Bronchus fibroblast of lung (primary cell): Measurements from ENCODE around the gene KRIT1. TPM values are rescaled to one million over a fixed set of nuclear protein-coding genes. Genes with fewer than 3 reads are reported as not detected.

Source experiments
- total RNA-seq: library from RNA; depleted of rRNA; stranded (reverse); fragments of >200 nt; gene quantifications from 2 replicates; pipeline ENCODE4 v1.2.3, GENCODE V29; 2015

The KRIT1 gene
- total RNA-seq = 16.0 and 18.6 TPM in 2 replicates

GRCh38 chr7:92245487-92246359 lies at the start of gene KRIT1, which contains the start of gene ANKIB1:
Gene KRIT1, minus strand, starts transcription at chr7:92245914. Its CDS starts 3,779 bp downstream, at chr7:92242135.
Gene ANKIB1, plus strand, starts transcription at chr7:92245974. Its CDS starts 49,005 bp downstream, at chr7:92294979.

GRCh38 chr7:92178928-92179924 lies 66.5 kb downstream of the KRIT1 start, which contains the start of gene LRRD1:
Gene LRRD1, minus strand, starts transcription at chr7:92179142. Its CDS starts 13,940 bp downstream, at chr7:92165202.

Other genes with a start within 250 kb of the KRIT1 start
- 178 and 203 TPM in 2 replicates for gene CYP51A1, start 111.4 kb downstream of the KRIT1 start, total RNA-seq
- gene LRRD1, start 66.8 kb downstream of the KRIT1 start, total RNA-seq = 0.17 TPM in 1 of 2 replicates, not detected in the other
- gene ANKIB1, start 60 bp upstream of the KRIT1 start, total RNA-seq = 16.4 and 17.1 TPM in 2 replicates
- 10.1 and 12.3 TPM in 2 replicates for gene GATAD1, start 201.6 kb upstream of the KRIT1 start, total RNA-seq
- not detected in 2 replicates for gene ERVW-1, start 232.0 kb upstream of the KRIT1 start, total RNA-seq